HepG2 (cell line): ENCODE measurements around the gene DENND5B.

Experiments used
- TF ChIP-seq, protein P1 (sequence below): sonication (generic); formaldehyde crosslinking; IDR thresholded peaks from 2 replicates; pipeline ENCODE4 v1.5.0; 2020; ENCODE audit warnings: mild to moderate bottlenecking, missing genetic modification reagents, moderate library complexity
- TF ChIP-seq, protein P2 (sequence below): sonication (generic); formaldehyde crosslinking; IDR thresholded peaks from 2 replicates; pipeline ENCODE4 v1.4.0; 2020; ENCODE audit warnings: mild to moderate bottlenecking, missing genetic modification reagents, borderline replicate concordance

DNA sequence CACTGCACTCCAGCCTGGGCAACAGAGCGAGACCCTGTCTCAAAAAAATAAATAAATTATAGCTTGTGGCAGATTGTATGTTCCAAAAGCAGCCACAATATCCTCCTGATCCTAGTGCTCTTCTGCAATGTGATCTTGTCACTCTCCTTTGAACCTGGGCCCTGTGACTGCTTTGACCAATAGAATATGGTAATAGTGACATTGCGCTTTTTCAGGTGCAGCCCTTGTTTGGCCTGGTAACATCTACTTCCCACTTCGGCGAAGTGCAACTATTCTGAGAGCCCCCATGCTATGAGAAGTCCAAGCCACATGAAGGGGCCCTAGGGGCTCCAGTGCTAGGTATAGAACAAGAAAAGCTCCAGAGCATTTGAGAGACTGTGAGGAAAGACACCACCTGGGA is 31.1 kb upstream of the DENND5B start:
- TF ChIP-seq, protein P1, sequence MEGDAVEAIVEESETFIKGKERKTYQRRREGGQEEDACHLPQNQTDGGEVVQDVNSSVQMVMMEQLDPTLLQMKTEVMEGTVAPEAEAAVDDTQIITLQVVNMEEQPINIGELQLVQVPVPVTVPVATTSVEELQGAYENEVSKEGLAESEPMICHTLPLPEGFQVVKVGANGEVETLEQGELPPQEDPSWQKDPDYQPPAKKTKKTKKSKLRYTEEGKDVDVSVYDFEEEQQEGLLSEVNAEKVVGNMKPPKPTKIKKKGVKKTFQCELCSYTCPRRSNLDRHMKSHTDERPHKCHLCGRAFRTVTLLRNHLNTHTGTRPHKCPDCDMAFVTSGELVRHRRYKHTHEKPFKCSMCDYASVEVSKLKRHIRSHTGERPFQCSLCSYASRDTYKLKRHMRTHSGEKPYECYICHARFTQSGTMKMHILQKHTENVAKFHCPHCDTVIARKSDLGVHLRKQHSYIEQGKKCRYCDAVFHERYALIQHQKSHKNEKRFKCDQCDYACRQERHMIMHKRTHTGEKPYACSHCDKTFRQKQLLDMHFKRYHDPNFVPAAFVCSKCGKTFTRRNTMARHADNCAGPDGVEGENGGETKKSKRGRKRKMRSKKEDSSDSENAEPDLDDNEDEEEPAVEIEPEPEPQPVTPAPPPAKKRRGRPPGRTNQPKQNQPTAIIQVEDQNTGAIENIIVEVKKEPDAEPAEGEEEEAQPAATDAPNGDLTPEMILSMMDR (CRISPR knock-in tag): no peak
- TF ChIP-seq, protein P2, sequence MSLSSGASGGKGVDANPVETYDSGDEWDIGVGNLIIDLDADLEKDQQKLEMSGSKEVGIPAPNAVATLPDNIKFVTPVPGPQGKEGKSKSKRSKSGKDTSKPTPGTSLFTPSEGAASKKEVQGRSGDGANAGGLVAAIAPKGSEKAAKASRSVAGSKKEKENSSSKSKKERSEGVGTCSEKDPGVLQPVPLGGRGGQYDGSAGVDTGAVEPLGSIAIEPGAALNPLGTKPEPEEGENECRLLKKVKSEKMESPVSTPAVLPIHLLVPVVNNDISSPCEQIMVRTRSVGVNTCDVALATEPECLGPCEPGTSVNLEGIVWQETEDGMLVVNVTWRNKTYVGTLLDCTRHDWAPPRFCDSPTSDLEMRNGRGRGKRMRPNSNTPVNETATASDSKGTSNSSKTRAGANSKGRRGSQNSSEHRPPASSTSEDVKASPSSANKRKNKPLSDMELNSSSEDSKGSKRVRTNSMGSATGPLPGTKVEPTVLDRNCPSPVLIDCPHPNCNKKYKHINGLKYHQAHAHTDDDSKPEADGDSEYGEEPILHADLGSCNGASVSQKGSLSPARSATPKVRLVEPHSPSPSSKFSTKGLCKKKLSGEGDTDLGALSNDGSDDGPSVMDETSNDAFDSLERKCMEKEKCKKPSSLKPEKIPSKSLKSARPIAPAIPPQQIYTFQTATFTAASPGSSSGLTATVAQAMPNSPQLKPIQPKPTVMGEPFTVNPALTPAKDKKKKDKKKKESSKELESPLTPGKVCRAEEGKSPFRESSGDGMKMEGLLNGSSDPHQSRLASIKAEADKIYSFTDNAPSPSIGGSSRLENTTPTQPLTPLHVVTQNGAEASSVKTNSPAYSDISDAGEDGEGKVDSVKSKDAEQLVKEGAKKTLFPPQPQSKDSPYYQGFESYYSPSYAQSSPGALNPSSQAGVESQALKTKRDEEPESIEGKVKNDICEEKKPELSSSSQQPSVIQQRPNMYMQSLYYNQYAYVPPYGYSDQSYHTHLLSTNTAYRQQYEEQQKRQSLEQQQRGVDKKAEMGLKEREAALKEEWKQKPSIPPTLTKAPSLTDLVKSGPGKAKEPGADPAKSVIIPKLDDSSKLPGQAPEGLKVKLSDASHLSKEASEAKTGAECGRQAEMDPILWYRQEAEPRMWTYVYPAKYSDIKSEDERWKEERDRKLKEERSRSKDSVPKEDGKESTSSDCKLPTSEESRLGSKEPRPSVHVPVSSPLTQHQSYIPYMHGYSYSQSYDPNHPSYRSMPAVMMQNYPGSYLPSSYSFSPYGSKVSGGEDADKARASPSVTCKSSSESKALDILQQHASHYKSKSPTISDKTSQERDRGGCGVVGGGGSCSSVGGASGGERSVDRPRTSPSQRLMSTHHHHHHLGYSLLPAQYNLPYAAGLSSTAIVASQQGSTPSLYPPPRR: no peak
